H1 (cell line): Measurements from ENCODE around the gene CCDC83. TPM values are rescaled to one million over a fixed set of nuclear protein-coding genes. Genes with fewer than 3 reads are reported as not detected.

ENCODE experiments used
- CTCF ChIA-PET: fragments of 300-600 bp; sonication (Branson Sonifier 250); formaldehyde crosslinking; loops from one replicate; lab custom pipeline; 2021; ENCODE audit not compliant: partially characterized antibody; lab: Charles Lee
- POLR2A ChIA-PET: fragments of 300-600 bp; sonication (Branson Sonifier 250); formaldehyde crosslinking; loops from one replicate; lab custom pipeline; 2021; ENCODE audit warnings: inconsistent platforms; ENCODE audit not compliant: partially characterized antibody; lab: Charles Lee
- DNase-seq, 2 experiments: peaks; one replicate each; pipeline versions ENCODE4 v3.0.0 to v3.0.0-alpha.2; 2010 to 2022; ENCODE audit warnings: low spot score in 2 of 2, low read depth in 1 of 2, mixed read lengths in 1 of 2
- FAIRE-seq: peaks from 2 replicates; lab custom pipeline; 2011; peaks lifted over from hg19 to GRCh38; lab: Jason Lieb, UNC
- H2AFZ ChIP-seq: 2 replicates; pipeline ENCODE4 v1.8.1; 2012; ENCODE audit warnings: low read length, inconsistent platforms
- H2AK5ac ChIP-seq: 2 replicates; pipeline ENCODE4 v1.6.1; 2013; ENCODE audit warnings: low read depth, low read length
- H2BK120ac ChIP-seq: replicated peaks from 2 replicates; pipeline ENCODE3; 2013; ENCODE audit warnings: low read depth, low read length, inconsistent platforms
- H2BK12ac ChIP-seq: 2 replicates; pipeline ENCODE4 v1.6.1; 2013; ENCODE audit warnings: low read depth, low read length
- H2BK15ac ChIP-seq: 2 replicates; pipeline ENCODE4 v1.6.1; 2013; ENCODE audit warnings: low read length
- H2BK20ac ChIP-seq: 2 replicates; pipeline ENCODE4 v1.6.1; 2013; ENCODE audit warnings: low read length
- H2BK5ac ChIP-seq: 2 replicates; pipeline ENCODE4 v1.6.1; 2013; ENCODE audit warnings: low read depth, low read length
- H3K14ac ChIP-seq: 2 replicates; pipeline ENCODE4 v1.6.1; 2013; ENCODE audit warnings: inconsistent platforms; ENCODE audit not compliant: insufficient read length
- H3K18ac ChIP-seq: 2 replicates; pipeline ENCODE4 v1.6.1; 2013; ENCODE audit warnings: low read length; ENCODE audit errors: extremely low read depth
- H3K23ac ChIP-seq: 2 replicates; pipeline ENCODE4 v1.6.1; 2013; ENCODE audit warnings: inconsistent platforms; ENCODE audit not compliant: insufficient read length
- H3K23me2 ChIP-seq: 2 replicates; pipeline ENCODE4 v1.6.1; 2013; ENCODE audit warnings: low read depth, low read length
- H3K27ac ChIP-seq: 2 replicates; pipeline ENCODE4 v1.6.1; 2011; ENCODE audit warnings: low read depth, low read length, inconsistent platforms
- H3K27me3 ChIP-seq, 4 experiments: replicated peaks in 1 of 4; 1 replicate in 1 of 4; 2 replicates in 3 of 4; pipeline versions ENCODE4 v1.6.1 to v1.8.1; 2011 to 2013; ENCODE audit warnings: low read length in 3 of 4, mild to moderate bottlenecking in 3 of 4, inconsistent platforms in 2 of 4, mixed read lengths in 2 of 4, moderate library complexity in 1 of 4; ENCODE audit not compliant: control insufficient read depth in 3 of 4, insufficient read depth in 3 of 4; ENCODE audit errors: extremely low read depth in 1 of 4
- H3K36me3 ChIP-seq, 4 experiments: 2 replicates each; pipeline versions ENCODE4 v1.6.1 to v1.8.1; 2011 to 2013; ENCODE audit warnings: mild to moderate bottlenecking in 4 of 4, low read length in 3 of 4, moderate library complexity in 2 of 4, control low read depth in 1 of 4, inconsistent platforms in 1 of 4; ENCODE audit not compliant: insufficient read depth in 4 of 4, control insufficient read depth in 2 of 4
- H3K4ac ChIP-seq: replicated peaks from 2 replicates; pipeline ENCODE3; 2013; ENCODE audit warnings: low read length, low read depth, mixed read lengths, inconsistent platforms; ENCODE audit not compliant: insufficient read length
- H3K4me1 ChIP-seq, 4 experiments: replicated peaks in 1 of 4; 1 replicate in 1 of 4; 2 replicates in 3 of 4; pipeline versions ENCODE4 v1.6.1 to v1.8.1; 2011 to 2013; ENCODE audit warnings: low read length in 3 of 4, inconsistent platforms in 2 of 4, mixed read lengths in 1 of 4; ENCODE audit not compliant: insufficient read depth in 4 of 4, control insufficient read depth in 3 of 4
- H3K4me2 ChIP-seq, 2 experiments: 2 replicates each; pipeline versions ENCODE4 v1.6.1 to v1.8.1; 2011 to 2013; ENCODE audit warnings: low read depth in 2 of 2, low read length in 2 of 2, control low read depth in 1 of 2, inconsistent platforms in 1 of 2, mild to moderate bottlenecking in 1 of 2; ENCODE audit not compliant: insufficient read depth in 1 of 2
- H3K4me3 ChIP-seq, 4 experiments: fragments of 200-600, 300-600 bp in 1 of 4; sonication (generic), shearing (Covaris generic), sonication (Bioruptor Twin) in 1 of 4; 2 replicates each; pipeline versions ENCODE4 v1.5.1 to v1.8.1; 2011 to 2016; ENCODE audit warnings: low read length in 4 of 4, low read depth in 3 of 4, control low read depth in 2 of 4, inconsistent platforms in 2 of 4, mild to moderate bottlenecking in 2 of 4, mixed read lengths in 1 of 4, moderate library complexity in 1 of 4; ENCODE audit not compliant: insufficient read depth in 2 of 4; ENCODE audit errors: extremely low read depth in 1 of 4
- H3K56ac ChIP-seq: replicated peaks from 2 replicates; pipeline ENCODE3; 2013; ENCODE audit warnings: low read depth, mild to moderate bottlenecking, mixed read lengths, low read length, inconsistent platforms; ENCODE audit not compliant: insufficient read length
- H3K79me1 ChIP-seq: 2 replicates; pipeline ENCODE4 v1.6.1; 2013; ENCODE audit warnings: low read depth, low read length, control low read depth
- H3K79me2 ChIP-seq, 2 experiments: 2 replicates each; pipeline versions ENCODE4 v1.6.1 to v1.8.1; 2012 to 2013; ENCODE audit warnings: low read length in 2 of 2, mild to moderate bottlenecking in 2 of 2, inconsistent platforms in 1 of 2; ENCODE audit not compliant: insufficient read depth in 2 of 2, control insufficient read depth in 1 of 2
- H3K9ac ChIP-seq, 4 experiments: replicated peaks in 1 of 4; 1 replicate in 1 of 4; 2 replicates in 3 of 4; pipeline versions ENCODE4 v1.6.1 to v1.8.1; 2011 to 2013; ENCODE audit warnings: low read depth in 3 of 4, low read length in 3 of 4, control low read depth in 2 of 4, mild to moderate bottlenecking in 2 of 4, moderate library complexity in 2 of 4, inconsistent platforms in 1 of 4; ENCODE audit errors: extremely low read depth in 1 of 4
- H3K9me3 ChIP-seq, 2 experiments: 2 replicates each; pipeline versions ENCODE4 v1.6.1 to v1.8.1; 2012 to 2013; ENCODE audit warnings: mild to moderate bottlenecking in 2 of 2, moderate library complexity in 2 of 2, control low read depth in 1 of 2, inconsistent platforms in 1 of 2, low read depth in 1 of 2, low read length in 1 of 2, mixed read lengths in 1 of 2; ENCODE audit not compliant: insufficient read depth in 2 of 2
- H4K20me1 ChIP-seq, 2 experiments: replicated peaks in 1 of 2; 2 replicates each; pipeline versions ENCODE3 to v1.8.1; 2011 to 2013; ENCODE audit warnings: inconsistent platforms in 2 of 2, low read length in 2 of 2, mild to moderate bottlenecking in 1 of 2; ENCODE audit not compliant: insufficient read depth in 2 of 2, control insufficient read depth in 1 of 2
- H4K5ac ChIP-seq: 2 replicates; pipeline ENCODE4 v1.6.1; 2013; ENCODE audit warnings: low read length, low read depth, mixed read lengths, inconsistent platforms; ENCODE audit not compliant: insufficient read length
- H4K8ac ChIP-seq: 2 replicates; pipeline ENCODE4 v1.8.0; 2013; ENCODE audit warnings: mild to moderate bottlenecking, moderate library complexity, low read length, inconsistent platforms; ENCODE audit not compliant: insufficient read depth; ENCODE audit errors: extremely low read depth
- H4K91ac ChIP-seq: replicated peaks from 2 replicates; pipeline ENCODE3; 2013; ENCODE audit warnings: low read length, mixed read lengths, inconsistent platforms; ENCODE audit not compliant: insufficient read length
- CEBPB ChIP-seq: IDR thresholded peaks from 2 replicates; pipeline ENCODE4 v1.6.1; 2012; ENCODE audit warnings: low read depth, low read length
- E2F6 ChIP-seq: IDR thresholded peaks from 2 replicates; pipeline ENCODE4 v1.6.1; 2012; ENCODE audit warnings: inconsistent platforms
- HDAC2 ChIP-seq, 2 experiments: fragments of 300-600 bp in 1 of 2; sonication (generic) in 1 of 2; IDR thresholded peaks; 2 replicates each; pipeline ENCODE4 v1.6.1; 2011 to 2012; ENCODE audit warnings: low read depth in 2 of 2, low read length in 2 of 2, mild to moderate bottlenecking in 2 of 2, moderate library complexity in 2 of 2, borderline replicate concordance in 1 of 2, inconsistent platforms in 1 of 2
- MAX ChIP-seq: IDR thresholded peaks from 2 replicates; pipeline ENCODE4 v1.6.1; 2012; ENCODE audit warnings: inconsistent platforms
- NRF1 ChIP-seq: IDR thresholded peaks from 2 replicates; pipeline ENCODE4 v1.6.1; 2011; ENCODE audit warnings: mild to moderate bottlenecking, low read depth, low read length, improper control_type of control experiment
- RBBP5 ChIP-seq: IDR thresholded peaks from 2 replicates; pipeline ENCODE4 v1.7.1; 2012; ENCODE audit warnings: low read depth, mild to moderate bottlenecking, inconsistent platforms, low read length, moderate library complexity, borderline replicate concordance
- SAP30 ChIP-seq: fragments of 300-600 bp; sonication (generic); IDR thresholded peaks from 2 replicates; pipeline ENCODE4 v1.7.1; 2012; ENCODE audit warnings: low read length, moderate library complexity, mild to moderate bottlenecking, inconsistent platforms; ENCODE audit not compliant: insufficient read depth, insufficient replicate concordance
- SIN3A ChIP-seq, 2 experiments: IDR thresholded peaks in 1 of 2; conservative IDR thresholded peaks in 1 of 2; 2 replicates each; pipeline ENCODE4 v1.6.1; 2011 to 2012; ENCODE audit warnings: low read length in 2 of 2, improper control_type of control experiment in 1 of 2, low read depth in 1 of 2, mild to moderate bottlenecking in 1 of 2
- SIRT6 ChIP-seq: IDR thresholded peaks from one replicate; pipeline ENCODE4 v1.7.1; 2012; ENCODE audit warnings: low read length, inconsistent platforms
- SRF ChIP-seq: IDR thresholded peaks from 2 replicates; pipeline ENCODE4 v1.6.1; 2011; ENCODE audit warnings: mild to moderate bottlenecking, low read depth, low read length, moderate library complexity
- TAF1 ChIP-seq: IDR thresholded peaks from 2 replicates; pipeline ENCODE4 v1.6.1; 2011; ENCODE audit warnings: mild to moderate bottlenecking, low read depth, low read length
- TEAD4 ChIP-seq: IDR thresholded peaks from 2 replicates; pipeline ENCODE4 v1.6.1; 2012; ENCODE audit warnings: low read depth, low read length, inconsistent platforms, mixed read lengths
- WGBS, 2 experiments: shearing (Covaris generic) in 1 of 2; methylation state at CpG; one replicate each; pipeline versions ENCODE4 v1.1.6 to v1.1.7; 2013 to 2015; ENCODE audit warnings: low lambda C conversion rate in 2 of 2, mixed read lengths in 2 of 2, inconsistent platforms in 1 of 2, low coverage in 1 of 2, missing lambda C conversion rate in 1 of 2; ENCODE audit not compliant: insufficient replicate concordance in 2 of 2, insufficient coverage in 1 of 2, insufficient read length in 1 of 2; ENCODE audit errors: extremely low coverage in 1 of 2, missing lambda C conversion rate in 1 of 2; 5-methylcytosine and 5-hydroxymethylcytosine counted together
- polyA plus RNA-seq, 7 experiments: library from polyadenylated mRNA; depleted of rRNA in 3 of 7; stranded (reverse) in 5 of 7; unstranded in 2 of 7; fragments of >200 nt in 5 of 7; fragments of 200-250 nt in 2 of 7; gene quantifications; 1 replicate in 5 of 7; 2 replicates in 1 of 7; 4 replicates in 1 of 7; pipeline versions ENCODE4 v1.2.1 to v1.2.3, GENCODE V29; 2011 to 2013; ENCODE audit warnings: missing spikeins in 2 of 7, mixed read lengths in 2 of 7
- total RNA-seq: library from RNA; stranded (reverse); fragmentation: NEBNext Ultra II Directional; extraction: Animal tissue kit (Norgen Biotek cat#: 25700); gene quantifications from 2 replicates; pipeline ENCODE4 v1.2.1, GENCODE V29; 2021

Gene CCDC83
- total and polyA plus RNA-seq, 2 of the 8 experiments (the other 6 are each of a cell fraction or from before 2014, with no cell fraction given), result not detected

GRCh38 chr11:85955531-85955930 lies 100.3 kb downstream of the CCDC83 start:
- H2AK5ac ChIP-seq, result no peak overlapping the region
- ChIA-PET CTCF (interaction anchor here (0.6 to 1.1 kb wide), 3 partner anchors 19 to 256 kb away, joined by 3 to 4 read pairs (median 3); no protein-coding TSS in a partner anchor), POLR2A (no interaction called here)
- H3K27me3 ChIP-seq, result no peaks in the 10 kb centered on the region
- no peak overlapping the region for H3K27ac ChIP-seq
- H3K14ac ChIP-seq, result no peak overlapping the region
- H3K4ac ChIP-seq, result no peak overlapping the region
- H2BK20ac ChIP-seq, result no peak overlapping the region
- H3K23me2 ChIP-seq, result no peaks in the 10 kb centered on the region
- no peak overlapping the region for H3K23ac ChIP-seq
- no peak overlapping the region for H3K4me2 ChIP-seq
- no peaks in the 10 kb centered on the region for H4K20me1 ChIP-seq
- H3K79me2 ChIP-seq, result no peaks in the 10 kb centered on the region
- no peak overlapping the region for H3K4me3 ChIP-seq
- H2BK120ac ChIP-seq, result no peak overlapping the region
- H3K18ac ChIP-seq, result no peak overlapping the region
- no peak overlapping the region for H3K9ac ChIP-seq
- H4K8ac ChIP-seq, result no peak overlapping the region
- no peak overlapping the region for H4K91ac ChIP-seq
- H3K56ac ChIP-seq, result no peak overlapping the region
- H2BK12ac ChIP-seq, result no peak overlapping the region
- H2AFZ ChIP-seq, result no peak overlapping the region
- DNase-seq, result no peak
- H4K5ac ChIP-seq, result no peak overlapping the region
- H2BK5ac ChIP-seq, result no peak overlapping the region
- H3K36me3 ChIP-seq, result peaks cover 0 to 10% (median 3%) of the 10 kb centered on the region in 4 experiments; a peak in 4 of 8 replicates
- no peaks in the 10 kb centered on the region for H3K79me1 ChIP-seq
- WGBS, 2 experiments, result 100% methylated on average over 1 of the region's 1 CpG; no CpG with 5 or more reads in 1 of the 2 experiments
- H2BK15ac ChIP-seq, result no peak overlapping the region
- no peaks in the 10 kb centered on the region for H3K4me1 ChIP-seq
- H3K9me3 ChIP-seq, result peaks cover 0 to 2% of the 10 kb centered on the region in 2 experiments; a peak in 1 of 4 replicates
- FAIRE-seq, result no peak
- no peak for TF ChIP-seq NRF1
- no peak for TF ChIP-seq SIN3A (conservative IDR thresholded peaks at IDR 0.05 in 1 of 2, IDR thresholded peaks at IDR 0.05 in 1 of 2; ENCODE audit: low read depth in 1 of 2, low read length in 2 of 2)
- no peak for TF ChIP-seq CEBPB
- TF ChIP-seq TAF1, result no peak
- TF ChIP-seq SIRT6, result no peak
- no peak for TF ChIP-seq MAX
- TF ChIP-seq E2F6, result no peak
- TF ChIP-seq RBBP5, result no peak
- no peak for TF ChIP-seq HDAC2 (IDR thresholded peaks at IDR 0.05; ENCODE audit: borderline replicate concordance in 1 of 2, low read depth in 2 of 2, low read length in 2 of 2)
- TF ChIP-seq SRF, result no peak
- TF ChIP-seq TEAD4, result no peak
- TF ChIP-seq SAP30, result no peak
